ENCODE measurements around the gene TTC9C.
"Not testable (repeated sequence)": the region's sequence is repeated elsewhere in the genome, so short reads cannot be mapped to it uniquely, and the experiment has no call there.

The TTC9C gene

DNA sequence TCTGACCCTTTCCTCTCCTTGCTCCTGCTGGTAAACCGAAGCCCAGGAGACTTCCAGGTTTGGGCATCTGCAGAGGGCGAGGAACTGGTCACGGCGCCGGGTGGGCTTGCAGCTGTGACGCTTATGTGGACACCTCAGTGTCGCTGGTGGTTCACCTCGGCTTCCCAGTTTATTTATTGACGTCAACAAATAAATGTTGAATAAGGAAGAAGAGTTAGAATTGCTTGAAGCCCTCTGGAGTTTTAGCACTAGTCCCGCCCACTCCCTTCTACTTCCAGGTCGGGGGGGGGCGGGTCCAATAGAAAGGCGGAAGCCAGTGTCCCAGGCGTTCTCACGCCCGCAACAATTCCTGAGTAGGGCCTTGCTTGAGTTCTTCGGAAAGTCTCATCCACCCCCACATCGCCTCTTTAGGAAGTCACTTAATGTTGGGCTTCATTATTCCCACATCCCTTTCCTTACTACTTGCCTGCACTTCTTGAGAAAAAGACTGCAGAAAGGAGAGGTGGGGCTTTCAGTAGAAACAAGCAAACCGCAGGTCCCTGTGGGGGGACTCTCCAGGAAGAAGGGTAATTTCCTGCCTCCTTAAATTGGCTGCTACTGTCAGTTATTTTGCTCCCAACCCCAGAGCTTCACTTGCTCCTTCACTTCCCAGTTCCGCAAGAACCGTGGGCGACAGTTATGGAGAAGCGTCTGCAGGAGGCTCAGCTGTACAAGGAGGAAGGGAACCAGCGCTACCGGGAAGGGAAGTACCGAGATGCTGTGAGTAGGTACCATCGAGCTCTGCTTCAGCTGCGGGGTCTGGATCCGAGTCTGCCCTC, at the start of gene TTC9C:
TTC9C (plus strand) TSS at position 316 of the 818 bp plus-strand sequence; CDS start at position 679, 363 bp downstream.
- DNase-seq (ENCODE audit: low spot score) = peak; percentile 82

DNA sequence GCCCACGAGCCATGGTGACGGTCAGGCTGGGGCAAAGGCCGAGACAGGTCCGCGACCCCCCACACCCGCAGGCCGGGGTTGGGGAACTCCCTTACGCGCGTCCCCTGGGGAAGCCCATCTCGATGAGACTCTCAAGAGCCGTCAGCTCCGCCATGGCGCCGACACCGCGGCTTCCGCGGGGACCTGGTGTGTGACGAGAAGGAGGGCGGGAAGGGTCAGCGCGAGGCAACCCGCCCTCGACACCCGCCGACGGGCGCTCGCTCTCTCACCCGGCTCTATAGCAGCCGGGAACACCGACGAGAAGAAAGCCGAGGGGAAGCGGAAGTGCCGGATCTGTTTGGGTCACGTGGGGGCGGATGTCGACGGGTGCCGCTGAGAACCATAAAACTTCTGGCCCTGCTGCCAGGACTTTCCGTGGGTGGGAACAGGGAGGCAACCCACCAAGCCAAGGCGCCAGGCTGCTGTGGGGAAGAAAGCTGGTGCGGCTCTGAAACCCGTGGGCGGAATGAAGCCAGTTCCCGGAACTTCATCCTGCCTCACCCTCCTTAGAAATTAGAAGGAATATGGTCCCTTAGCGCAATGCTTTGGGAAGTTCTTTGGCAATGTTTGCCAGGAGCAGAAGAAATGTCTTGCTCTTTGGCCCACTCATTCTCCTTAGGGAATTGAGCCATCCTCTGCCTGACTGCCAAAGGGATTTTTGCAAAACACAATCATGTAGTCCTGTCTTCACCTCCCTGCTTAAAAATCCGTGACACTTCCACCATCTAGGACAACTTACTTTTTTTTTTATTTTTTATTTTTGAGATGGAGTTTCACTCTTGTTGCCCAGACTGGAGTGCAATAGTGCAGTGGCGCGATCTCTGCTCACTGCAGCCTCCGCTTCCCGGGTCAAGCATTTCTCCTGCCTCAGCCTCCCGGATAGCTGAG, 49.3 kb upstream of the TTC9C start, which contains the start of gene UBXN1:
UBXN1 (minus strand) TSS at position 304 of the 927 bp plus-strand sequence; CDS start at position 154, 150 bp downstream.
- peak; percentile 82 for DNase-seq (ENCODE audit: low spot score)

- peak; percentile 44 for DNase-seq (ENCODE audit: low spot score)
Observed at GRCh38 chr11:62680825-62681240, 47.5 kb upstream of the TTC9C start.

DNA sequence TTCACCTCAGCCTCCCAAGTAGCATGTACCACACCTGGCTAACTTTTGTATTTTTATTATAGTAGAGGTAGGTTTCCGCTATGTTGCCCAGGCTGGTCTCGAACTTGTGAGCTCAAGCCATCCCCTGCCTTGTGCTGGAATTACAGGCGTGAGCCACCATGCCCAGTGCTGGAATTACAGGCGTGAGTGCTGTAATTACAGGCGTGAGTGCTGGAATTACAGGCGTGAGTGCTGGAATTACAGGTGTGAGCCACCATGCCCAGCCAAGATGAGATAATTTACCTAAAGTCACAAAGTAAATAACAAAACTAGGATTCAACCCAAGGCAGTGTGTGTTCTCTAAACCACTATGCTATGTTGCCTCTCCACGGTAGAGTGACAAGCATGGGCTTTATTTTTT, 45.8 kb upstream of the TTC9C start:
- DNase-seq (ENCODE audit: low spot score) = no peak

GRCh38 chr11:62687508-62688396, 40.5 kb upstream of the TTC9C start:
- DNase-seq (ENCODE audit: low spot score) = no peak

DNA sequence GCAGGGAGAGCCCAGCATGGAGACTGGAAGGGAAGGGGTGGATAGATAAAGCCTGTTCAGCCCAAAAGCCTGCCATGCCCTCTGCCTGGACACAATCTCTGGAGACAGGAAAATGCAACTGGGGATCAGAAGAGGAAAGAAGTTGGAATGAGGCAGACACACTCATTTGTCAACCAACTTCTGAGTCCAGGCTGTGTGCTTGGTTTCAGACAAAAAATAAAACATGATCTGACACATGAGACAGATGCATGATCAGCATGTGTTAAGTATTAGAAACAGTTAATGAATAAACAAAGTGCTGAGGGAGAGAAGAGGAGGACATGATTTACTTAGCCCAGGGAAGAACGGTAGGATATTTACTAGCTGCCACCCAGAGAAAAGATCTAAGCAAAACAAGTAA, 39.8 kb upstream of the TTC9C start:
- no peak for DNase-seq (ENCODE audit: low spot score)

DNA sequence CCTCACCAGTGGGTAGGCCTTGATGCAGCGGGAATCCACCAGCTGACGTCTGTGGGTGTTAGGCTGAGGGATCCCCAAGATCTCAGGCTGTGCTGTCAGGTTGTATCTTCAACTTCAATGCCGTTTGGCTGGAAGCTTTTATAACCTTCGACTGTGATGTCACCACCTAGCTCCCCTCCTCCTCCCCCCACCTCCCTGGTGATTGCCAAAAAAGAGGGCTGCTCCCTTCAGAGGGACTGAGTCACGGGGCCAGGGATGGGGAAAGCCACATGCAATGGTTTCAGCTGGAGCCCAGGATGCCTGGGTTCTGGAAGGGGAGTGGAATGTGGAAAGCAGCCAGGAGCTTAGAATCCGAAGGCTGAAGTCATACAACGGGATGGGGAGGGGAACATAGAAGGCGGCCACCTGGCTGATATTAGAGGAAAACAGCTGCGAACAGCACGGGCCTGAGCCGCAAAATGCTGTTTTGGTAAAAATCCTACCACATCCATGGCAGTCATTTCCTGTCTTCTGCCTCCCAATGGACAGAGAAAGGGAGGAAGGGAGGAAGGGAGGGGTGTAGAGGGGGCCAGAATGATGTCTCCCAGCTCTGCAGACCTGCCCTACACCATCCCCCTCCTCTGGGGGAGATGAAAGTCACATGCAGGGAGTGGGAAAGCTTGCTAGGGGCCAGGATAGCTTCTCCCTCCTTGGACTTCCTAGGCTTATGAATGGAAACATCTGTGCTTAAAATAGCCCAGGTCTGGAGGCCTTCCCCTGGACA, 38.7 kb upstream of the TTC9C start, which contains the start of gene LRRN4CL:
LRRN4CL (minus strand) TSS at position 110 of the 763 bp plus-strand sequence. CDS start 1,022 bp downstream, outside the sequence.
- no peak for DNase-seq (ENCODE audit: low spot score)

DNA sequence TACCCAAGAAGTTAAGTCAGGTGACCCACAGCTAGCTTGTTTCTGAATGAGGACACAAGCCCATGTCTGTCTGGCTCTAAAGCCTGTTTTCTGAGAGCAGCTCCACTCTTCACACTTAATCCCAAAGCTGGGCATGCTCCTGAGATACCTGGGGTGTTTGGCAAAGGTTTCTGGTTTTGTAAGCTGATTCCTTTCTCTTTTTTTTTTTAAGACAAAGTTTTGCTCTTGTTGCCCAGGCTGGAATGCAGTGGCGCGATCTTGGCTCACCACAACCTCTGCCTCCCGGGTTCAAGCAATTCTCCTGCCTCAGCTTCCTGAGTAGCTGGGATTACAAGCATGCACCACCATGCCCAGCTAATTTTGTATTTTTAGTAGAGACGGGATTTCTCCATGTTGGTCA, 34.7 kb upstream of the TTC9C start:
- DNase-seq (ENCODE audit: low spot score) = not testable (repeated sequence)

- DNase-seq (ENCODE audit: low spot score) = peak; percentile 81
Observed at GRCh38 chr11:62694455-62695167, 33.7 kb upstream of the TTC9C start.

DNA sequence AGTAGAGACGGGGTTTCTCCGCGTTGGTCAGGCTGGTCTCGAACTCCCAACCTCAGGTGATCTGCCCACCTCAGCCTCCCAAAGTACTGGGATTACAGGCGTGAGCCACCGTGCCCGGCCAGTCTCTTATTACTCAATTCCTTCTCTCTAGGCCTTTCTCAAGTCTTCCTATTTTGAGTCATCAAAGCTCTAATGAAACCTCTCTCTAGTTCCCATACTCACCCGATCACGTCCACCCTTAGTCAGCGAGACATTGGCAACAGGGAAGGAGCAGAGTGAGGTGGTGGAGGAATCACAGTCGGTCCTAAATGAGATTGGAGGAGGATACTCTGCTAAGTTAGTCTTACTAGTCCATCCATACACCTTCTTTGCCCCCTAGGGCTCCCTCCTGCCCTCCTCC, 26.0 kb upstream of the TTC9C start:
- DNase-seq (ENCODE audit: low spot score) = no peak

- DNase-seq (ENCODE audit: low spot score) = not testable (repeated sequence)
Observed at GRCh38 chr11:62703921-62704320, 24.4 kb upstream of the TTC9C start.

DNA sequence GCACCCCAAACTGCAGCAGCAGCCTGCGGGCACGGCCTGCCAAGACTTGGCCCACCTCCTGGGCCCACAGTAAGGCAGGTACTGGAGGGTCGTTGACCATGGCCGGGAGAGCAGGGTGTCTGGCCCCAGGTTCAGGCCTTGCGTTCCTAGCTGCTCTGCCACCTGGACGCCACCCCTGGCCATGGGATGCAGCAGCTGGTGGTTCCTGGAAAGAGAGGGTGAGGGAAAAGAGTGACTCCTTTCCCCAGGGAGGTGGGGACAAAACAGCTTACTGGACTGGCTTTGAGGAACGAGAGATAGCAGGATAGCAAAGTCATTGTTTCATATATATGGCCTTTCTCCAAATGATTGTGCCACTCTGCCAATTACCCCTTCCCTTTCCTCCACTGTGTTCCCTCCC, 22.9 kb upstream of the TTC9C start:
- DNase-seq (ENCODE audit: low spot score) = no peak

DNA sequence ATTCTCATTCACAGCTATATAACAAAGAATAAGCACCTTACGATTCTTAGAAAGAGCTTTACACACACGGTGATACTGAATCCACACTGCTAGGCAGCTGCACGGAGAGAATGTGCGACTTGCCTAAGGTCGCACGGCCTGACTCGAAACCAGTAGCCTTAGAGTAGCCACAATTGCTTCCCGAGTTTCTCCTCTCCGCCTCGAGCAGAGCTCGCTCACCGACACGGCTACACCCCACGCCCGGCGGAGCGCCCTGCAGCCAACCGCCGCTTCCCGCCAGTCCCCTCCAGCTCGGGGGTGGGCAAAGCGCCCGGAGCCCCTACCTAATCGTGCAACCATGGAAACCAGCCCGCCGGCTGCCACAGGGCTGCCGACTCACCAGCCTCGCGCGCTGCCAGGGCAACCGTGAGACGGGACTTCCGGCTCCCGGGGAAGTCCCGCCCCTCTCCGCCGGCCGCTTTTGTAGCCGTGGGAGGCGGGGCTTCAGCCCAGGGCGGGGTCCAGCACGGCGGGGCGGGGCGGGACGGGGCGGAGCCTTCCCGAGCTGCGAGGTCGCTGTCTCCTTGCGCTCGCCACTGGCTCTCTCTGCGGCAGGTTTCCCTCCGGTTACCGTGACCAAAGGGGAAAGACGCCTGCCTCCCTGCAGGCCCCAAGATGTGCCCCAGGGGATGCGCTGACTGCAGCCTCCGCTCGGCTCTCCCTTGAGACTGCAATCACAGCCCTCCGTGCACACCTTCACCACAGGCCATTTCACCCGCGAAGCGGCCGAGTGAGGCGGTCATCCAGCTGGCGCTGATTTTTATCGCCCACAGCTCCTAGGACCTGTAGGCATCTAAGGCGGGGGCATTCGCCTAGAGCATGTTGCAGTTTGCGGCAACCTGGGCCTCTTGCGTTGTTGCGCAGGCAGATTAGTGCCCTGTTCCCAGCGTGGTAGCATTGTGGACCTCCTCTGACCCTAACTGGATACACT, 22.1 kb upstream of the TTC9C start:
- DNase-seq (ENCODE audit: low spot score) = peak; percentile 93

DNA sequence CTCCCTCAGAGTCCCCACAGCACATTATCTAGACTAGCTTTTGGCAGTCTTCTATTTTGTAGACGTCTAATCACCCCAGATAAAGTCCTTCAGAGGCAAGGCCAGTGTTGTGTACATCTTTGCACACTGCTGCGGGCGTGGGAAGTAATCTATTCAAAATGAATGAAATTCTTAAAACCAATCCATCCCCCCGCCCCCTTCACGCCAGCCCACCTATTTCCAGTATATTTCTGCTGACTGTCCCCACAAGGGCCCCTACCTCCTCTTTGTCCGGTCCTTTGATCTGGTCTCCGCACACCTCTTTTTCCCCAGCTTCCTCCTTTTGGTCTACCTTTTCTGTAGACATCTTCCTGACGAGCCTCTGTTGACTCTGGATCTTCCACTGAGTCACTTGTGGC, 21.4 kb upstream of the TTC9C start:
- DNase-seq (ENCODE audit: low spot score) = no peak

DNA sequence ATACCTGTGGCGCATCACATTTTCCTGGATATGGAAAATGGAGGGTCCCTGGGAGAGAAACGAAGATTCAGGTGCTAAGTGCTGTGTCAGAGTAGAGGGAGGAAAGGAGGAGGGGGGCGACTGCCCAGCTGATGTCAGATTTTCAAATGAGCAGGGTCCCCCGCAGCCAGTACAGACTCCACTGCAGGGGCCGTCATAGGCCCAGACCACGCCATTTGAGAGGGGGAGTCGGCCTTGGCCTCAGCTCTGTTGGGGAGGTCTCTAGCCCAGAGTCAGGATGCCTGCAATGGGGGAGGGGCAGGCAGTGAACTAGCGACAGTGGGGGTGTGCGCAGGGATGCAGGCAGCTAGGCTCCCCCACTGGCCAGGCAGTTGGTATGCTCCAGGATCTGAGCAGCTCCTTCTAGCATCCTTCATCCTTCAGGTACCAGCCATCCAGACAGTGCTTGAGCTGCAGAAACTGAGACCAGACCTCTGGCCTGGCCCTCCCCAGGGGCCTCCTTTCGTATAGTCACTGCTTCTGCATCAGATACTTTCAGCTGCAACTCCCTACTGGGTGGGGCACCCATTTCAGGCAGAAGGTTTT, 20.9 kb upstream of the TTC9C start, which contains the start of the genes BSCL2 and GNG3:
BSCL2 (minus strand) TSS at position 148 of the 585 bp plus-strand sequence. CDS start 229 bp downstream, outside the sequence.
GNG3 (plus strand) TSS at position 400 of the 585 bp plus-strand sequence. CDS start 620 bp downstream, outside the sequence.
- no peak for DNase-seq (ENCODE audit: low spot score)

GRCh38 chr11:62708392-62708791, 19.9 kb upstream of the TTC9C start:
- DNase-seq (ENCODE audit: low spot score) = no peak

GRCh38 chr11:62708793-62709192, 19.5 kb upstream of the TTC9C start:
- peak; percentile 46 for DNase-seq (ENCODE audit: low spot score)
